Ovary (tissue), 9 donors: ENCODE results near the gene TICAM2. TPM values are rescaled to one million over a fixed set of nuclear protein-coding genes. Genes with fewer than 3 reads are reported as not detected.

Experiments
- DNase-seq, 5 donors: peaks; one replicate each; pipeline ENCODE4 v3.0.0-alpha.2; 2019 to 2020
- H3K27ac ChIP-seq, 2 donors: fragments of 200-600 bp; one replicate each; pipeline versions ENCODE4 v1.5.1 to v1.8.0; 2019 to 2022
- H3K27me3 ChIP-seq: fragments of 200-600 bp; one replicate; pipeline ENCODE4 v1.8.0; 2022
- H3K36me3 ChIP-seq: fragments of 200-600 bp; sonication (generic); one replicate; pipeline ENCODE4 v1.5.1; 2019
- H3K4me1 ChIP-seq: one replicate; pipeline ENCODE4 v1.8.1; 2013; ENCODE audit warnings: mild to moderate bottlenecking, moderate library complexity; ENCODE audit not compliant: insufficient read depth
- H3K4me3 ChIP-seq: fragments of 200-600 bp; sonication (generic); one replicate; pipeline ENCODE4 v1.5.1; 2017
- H3K9me3 ChIP-seq, 2 donors: fragments of 200-600 bp in 1 of 2; sonication (generic) in 1 of 2; one replicate each; pipeline versions ENCODE4 v1.5.1 to v1.8.1; 2013 to 2019; ENCODE audit warnings: mild to moderate bottlenecking in 1 of 2, moderate library complexity in 1 of 2
- CTCF ChIP-seq, 3 donors: fragments of 450-650 bp in 2 of 3; fragments of 200-600 bp in 1 of 3; IDR thresholded peaks; one replicate each; pipeline versions ENCODE4 v1.5.1 to v1.8.0; 2016 to 2022; ENCODE audit warnings: antibody characterized with exemption in 3 of 3, mild to moderate bottlenecking in 1 of 3
- EP300 ChIP-seq: sonication (generic); formaldehyde crosslinking; IDR thresholded peaks from one replicate; pipeline ENCODE4 v1.6.1; 2017; ENCODE audit warnings: antibody characterized with exemption
- POLR2A ChIP-seq: fragments of 450-650 bp; IDR thresholded peaks from one replicate; pipeline ENCODE4 v1.6.1; 2017; ENCODE audit warnings: antibody characterized with exemption, mild to moderate bottlenecking, moderate library complexity
- WGBS, 3 donors: extraction: QIAGEN DNeasy Blood & Tissue Kit in 1 of 3; methylation state at CpG; one replicate each; pipeline versions ENCODE4 v1.1.5 to v1.1.7; 2013 to 2017; 5-methylcytosine and 5-hydroxymethylcytosine counted together
- intact Hi-C, 4 donors: fragments of 100-400 bp; cut with DNase I; formaldehyde crosslinking; loops; one replicate each; pipeline versions ENCODE4 v1.11.0 to v1.15.1; 2022 to 2023
- polyA plus RNA-seq, 2 donors: library from polyadenylated mRNA; stranded (reverse); fragments of 200-250 nt in 1 of 2; fragments of 350-450 nt in 1 of 2; fragmentation: Illumina TruSeq in 1 of 2; extraction: RNeasy Lipid Tissue Mini Kit (QIAGEN cat#74804) in 1 of 2; gene quantifications; one replicate each; pipeline ENCODE4 v1.2.3, GENCODE V29; 2013 to 2014
- total RNA-seq, 7 donors: library from RNA; depleted of rRNA in 2 of 7; stranded (reverse); fragments of >200 nt in 2 of 7; fragmentation: NEBNext Ultra II Directional in 3 of 7; extraction: Animal tissue kit (Norgen Biotek cat#: 25700) in 3 of 7; gene quantifications; one replicate each; pipeline versions ENCODE4 v1.1.0 to v1.2.4, GENCODE V29; 2016 to 2023
- donor health status: DM: no; HTN: no; CAD: no; lungs with moderate emphysema.
- donor health status: DM: no; HTN: no; CAD: no.
- donor health status: Bipolar disorder and iron deficiency.
- donor health status: DM: yes; HTN: yes; CAD: no.
- donor health status: DM: no; HTN: no; CAD: no.
- donor health status: DM: yes; HTN: yes; CAD: no.

The TICAM2 gene
- total and polyA plus RNA-seq, 9 donors: 1.0 to 6.4 (median 4.0) TPM

DNA sequence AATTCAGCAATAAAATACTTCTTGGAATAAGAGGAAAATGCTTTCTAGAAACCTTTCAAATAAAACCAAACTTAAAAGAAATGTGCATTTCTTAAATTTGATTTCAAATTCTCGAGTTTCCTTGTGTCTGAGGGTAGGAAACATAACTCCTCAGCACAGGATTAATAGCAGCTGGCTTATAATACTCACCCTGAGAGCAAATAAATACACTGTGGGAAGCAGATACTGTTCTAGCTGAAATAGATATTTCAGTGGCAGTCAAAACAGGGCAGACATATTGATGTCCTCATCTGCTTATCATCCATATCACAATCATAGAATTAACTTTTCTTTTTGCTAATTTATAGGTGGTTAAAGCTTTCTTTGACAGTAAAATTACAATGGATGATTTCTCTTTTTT, 33.6 kb downstream of the TICAM2 start:
- Histone ChIP-seq H3K4me3 (no peak overlapping the region), H3K9me3 (no peaks in the 10 kb centered on the region), H3K36me3 (no peaks in the 10 kb centered on the region), H3K4me1 (no peaks in the 10 kb centered on the region), H3K27ac (no peak overlapping the region), H3K27me3 (no peaks in the 10 kb centered on the region)
- intact Hi-C loops: no loop called here
- no peak for DNase-seq
- TF ChIP-seq EP300 (no peak), POLR2A (no peak), CTCF (IDR thresholded peaks at IDR 0.05) (no peak)
- 32 to 53% (median 38%) methylated on average over 1 of the region's 1 CpG for WGBS, 3 donors

- TF ChIP-seq EP300: no peak
- TF ChIP-seq POLR2A: no peak
- no peak for TF ChIP-seq CTCF (IDR thresholded peaks at IDR 0.05)
- H3K27ac ChIP-seq: no peak overlapping the region
- WGBS, 3 donors: 43 to 61% (median 54%) methylated on average over 2 of the region's 2 CpGs
- intact Hi-C loops: no loop called here
- H3K9me3 ChIP-seq: no peaks in the 10 kb centered on the region
- H3K4me1 ChIP-seq: no peaks in the 10 kb centered on the region
- no peaks in the 10 kb centered on the region for H3K36me3 ChIP-seq
- DNase-seq: no peak
- no peak overlapping the region for H3K4me3 ChIP-seq
- no peaks in the 10 kb centered on the region for H3K27me3 ChIP-seq
Observed at GRCh38 chr5:115565233-115565632, 37.0 kb downstream of the TICAM2 start.

- WGBS, 3 donors: 75 to 90% (median 82%) methylated on average over 3 of the region's 3 CpGs
- intact Hi-C loops: no loop called here
Observed at GRCh38 chr5:115561176-115561575, 41.1 kb downstream of the TICAM2 start.

DNA sequence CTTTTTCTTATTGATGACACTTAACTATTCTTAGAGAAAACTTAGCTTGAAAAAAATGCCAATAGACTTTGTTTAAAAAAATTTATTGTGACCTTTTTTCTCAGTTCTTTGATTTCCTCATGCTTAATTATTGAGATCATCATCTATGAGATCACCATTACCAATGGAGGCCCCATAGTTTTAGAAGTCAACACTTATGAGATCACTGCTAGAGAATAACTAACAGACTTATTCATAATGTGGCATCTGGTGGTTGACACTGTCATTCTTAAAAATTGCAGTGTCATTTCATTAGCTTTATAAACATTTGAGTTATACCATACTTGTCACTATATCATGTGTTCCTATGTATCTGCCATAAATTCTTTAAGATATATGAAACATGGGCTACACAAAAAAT, 42.8 kb downstream of the TICAM2 start:
- TF ChIP-seq CTCF (IDR thresholded peaks at IDR 0.05): no peak
- TF ChIP-seq POLR2A: no peak
- TF ChIP-seq EP300: no peak
- intact Hi-C loops: no loop called here
- no peak for DNase-seq
- H3K4me1 ChIP-seq: no peaks in the 10 kb centered on the region
- no peaks in the 10 kb centered on the region for H3K36me3 ChIP-seq
- H3K9me3 ChIP-seq: no peaks in the 10 kb centered on the region
- no peaks in the 10 kb centered on the region for H3K27me3 ChIP-seq
- no peak overlapping the region for H3K4me3 ChIP-seq
- no peak overlapping the region for H3K27ac ChIP-seq

More at GRCh38 chr5:115561176-115561575, 41.1 kb downstream of the TICAM2 start:
- no peaks in the 10 kb centered on the region for H3K27me3 ChIP-seq
- H3K4me3 ChIP-seq: no peak overlapping the region
- H3K36me3 ChIP-seq: no peaks in the 10 kb centered on the region
- H3K4me1 ChIP-seq: no peaks in the 10 kb centered on the region
- no peaks in the 10 kb centered on the region for H3K9me3 ChIP-seq
- DNase-seq: no peak
- no peak overlapping the region for H3K27ac ChIP-seq
- TF ChIP-seq CTCF (IDR thresholded peaks at IDR 0.05) (no peak), POLR2A (no peak), EP300 (no peak)
